Esophagus muscularis mucosa (tissue), 3 donors: Measurements from ENCODE around the gene VAX1.

ENCODE experiments used
- CTCF ChIP-seq, 3 experiments: fragments of 200-600 bp in 2 of 3; fragments of 450-650 bp in 1 of 3; sonication (generic) in 2 of 3; IDR thresholded peaks; one replicate each; pipeline ENCODE4 v1.5.1; 2017 to 2019; ENCODE audit warnings: antibody characterized with exemption in 3 of 3, mild to moderate bottlenecking in 2 of 3, moderate library complexity in 1 of 3
- POLR2A ChIP-seq: fragments of 450-650 bp; IDR thresholded peaks from one replicate; pipeline ENCODE4 v1.6.1; 2017; ENCODE audit warnings: antibody characterized with exemption, moderate library complexity, mild to moderate bottlenecking, low read depth

DNA sequence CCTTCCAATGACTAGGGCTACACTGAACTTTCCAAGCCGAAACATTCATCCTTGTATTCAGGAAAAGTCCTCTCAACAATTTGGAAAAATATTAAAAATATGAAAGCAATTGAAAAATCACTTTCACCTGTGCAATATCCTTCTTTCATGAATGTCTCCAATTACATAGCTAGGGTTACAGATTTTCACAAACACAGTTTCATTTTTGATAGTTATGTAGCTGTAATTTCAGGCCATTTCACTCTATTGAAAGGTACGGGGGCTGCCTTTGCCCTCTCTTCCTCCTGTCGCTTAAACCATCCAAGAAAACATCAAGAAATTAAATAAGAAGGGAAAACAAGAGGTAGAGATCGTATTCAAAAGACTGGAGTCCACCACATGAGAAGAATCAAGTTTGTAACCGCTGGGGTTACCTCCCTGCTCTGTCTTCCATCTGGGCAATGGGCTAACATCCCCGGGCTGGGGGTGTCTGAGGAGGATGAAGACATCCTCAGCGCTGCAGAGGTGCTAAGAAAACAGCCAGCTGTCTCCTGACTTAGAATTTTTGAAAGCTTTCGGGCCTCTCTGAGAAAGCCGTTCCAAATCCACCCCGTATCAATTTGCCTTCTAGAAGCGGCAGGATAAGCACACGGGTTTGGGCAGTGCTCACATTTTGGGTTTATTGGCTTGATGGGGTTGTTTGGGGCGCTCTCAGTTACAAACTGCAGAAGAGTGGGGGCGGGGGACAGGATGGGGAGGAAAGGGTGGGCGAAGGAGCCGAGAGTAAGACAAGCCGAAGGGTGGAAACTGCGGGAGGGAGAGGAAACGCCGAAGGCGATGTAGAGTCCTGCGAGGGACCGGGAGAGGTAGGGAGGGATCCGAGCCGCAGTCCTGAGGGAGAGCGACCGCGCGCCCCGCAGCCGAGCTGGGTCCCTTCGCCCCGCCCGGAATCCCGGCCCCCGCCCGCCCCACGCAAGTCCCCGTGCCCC lies 24.3 kb upstream of the VAX1 start:
- TF ChIP-seq POLR2A (no peak), CTCF (IDR thresholded peaks at IDR 0.05) (no peak)
